Measurements from ENCODE around the gene RHOF. TPM values are rescaled to one million over a fixed set of nuclear protein-coding genes. Genes with fewer than 3 reads are reported as not detected.

RHOF gene
- total and polyA plus RNA-seq, 7 donors = 1.4 to 4.8 (median 3.9) TPM

DNA sequence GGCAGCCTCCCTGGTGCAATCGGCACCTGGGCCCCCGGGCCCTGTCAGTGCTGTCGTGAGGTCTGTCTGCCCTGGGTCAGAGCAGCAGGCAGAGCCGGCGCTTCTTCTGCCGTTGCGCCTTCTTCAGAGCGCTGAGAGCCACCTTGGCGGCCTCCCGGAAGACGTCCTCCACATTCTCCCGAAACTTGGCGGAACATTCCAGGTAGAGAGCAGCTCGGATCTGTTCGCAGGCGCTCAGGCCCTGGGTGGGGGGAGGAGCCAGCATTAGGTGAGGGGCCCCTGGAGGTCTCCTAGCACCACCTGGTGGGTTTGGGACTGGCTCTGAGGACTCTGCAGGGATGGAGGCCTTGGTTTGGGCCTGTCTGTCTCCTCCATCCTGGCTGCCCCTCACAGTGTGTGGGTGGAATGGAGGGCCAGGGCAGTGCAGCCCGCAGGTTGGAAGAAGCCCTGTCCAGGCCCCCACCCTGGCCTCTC is 14.0 kb downstream of the RHOF start:
- Histone ChIP-seq H3K27me3 (ENCODE audit: insufficient read depth in 3 of 3, low read length in 2 of 3) (no peaks in the 10 kb centered on the region), H3K4me1 (peaks cover 15% of the 10 kb centered on the region), H3K9me3 (no peaks in the 10 kb centered on the region), H3K4me3 (no peak overlapping the region), H3K27ac (no peak overlapping the region), H3K36me3 (ENCODE audit: insufficient read depth in 1 of 2, low read depth in 1 of 2) (peaks cover 0 to 44% of the 10 kb centered on the region in 2 donors)
- TF ChIP-seq, protein P1, sequence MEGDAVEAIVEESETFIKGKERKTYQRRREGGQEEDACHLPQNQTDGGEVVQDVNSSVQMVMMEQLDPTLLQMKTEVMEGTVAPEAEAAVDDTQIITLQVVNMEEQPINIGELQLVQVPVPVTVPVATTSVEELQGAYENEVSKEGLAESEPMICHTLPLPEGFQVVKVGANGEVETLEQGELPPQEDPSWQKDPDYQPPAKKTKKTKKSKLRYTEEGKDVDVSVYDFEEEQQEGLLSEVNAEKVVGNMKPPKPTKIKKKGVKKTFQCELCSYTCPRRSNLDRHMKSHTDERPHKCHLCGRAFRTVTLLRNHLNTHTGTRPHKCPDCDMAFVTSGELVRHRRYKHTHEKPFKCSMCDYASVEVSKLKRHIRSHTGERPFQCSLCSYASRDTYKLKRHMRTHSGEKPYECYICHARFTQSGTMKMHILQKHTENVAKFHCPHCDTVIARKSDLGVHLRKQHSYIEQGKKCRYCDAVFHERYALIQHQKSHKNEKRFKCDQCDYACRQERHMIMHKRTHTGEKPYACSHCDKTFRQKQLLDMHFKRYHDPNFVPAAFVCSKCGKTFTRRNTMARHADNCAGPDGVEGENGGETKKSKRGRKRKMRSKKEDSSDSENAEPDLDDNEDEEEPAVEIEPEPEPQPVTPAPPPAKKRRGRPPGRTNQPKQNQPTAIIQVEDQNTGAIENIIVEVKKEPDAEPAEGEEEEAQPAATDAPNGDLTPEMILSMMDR (IDR thresholded peaks at IDR 0.05) = no peak
- DNase-seq (no peak), ATAC-seq (no peak)
- intact Hi-C loops (cut with DNase I) = loop anchor here (5.0 kb wide), 1 partner anchor 33 kb away; no protein-coding TSS in a partner anchor
- WGBS, 3 donors = 90 to 94% (median 91%) methylated on average over 17 of the region's 17 CpGs

DNA sequence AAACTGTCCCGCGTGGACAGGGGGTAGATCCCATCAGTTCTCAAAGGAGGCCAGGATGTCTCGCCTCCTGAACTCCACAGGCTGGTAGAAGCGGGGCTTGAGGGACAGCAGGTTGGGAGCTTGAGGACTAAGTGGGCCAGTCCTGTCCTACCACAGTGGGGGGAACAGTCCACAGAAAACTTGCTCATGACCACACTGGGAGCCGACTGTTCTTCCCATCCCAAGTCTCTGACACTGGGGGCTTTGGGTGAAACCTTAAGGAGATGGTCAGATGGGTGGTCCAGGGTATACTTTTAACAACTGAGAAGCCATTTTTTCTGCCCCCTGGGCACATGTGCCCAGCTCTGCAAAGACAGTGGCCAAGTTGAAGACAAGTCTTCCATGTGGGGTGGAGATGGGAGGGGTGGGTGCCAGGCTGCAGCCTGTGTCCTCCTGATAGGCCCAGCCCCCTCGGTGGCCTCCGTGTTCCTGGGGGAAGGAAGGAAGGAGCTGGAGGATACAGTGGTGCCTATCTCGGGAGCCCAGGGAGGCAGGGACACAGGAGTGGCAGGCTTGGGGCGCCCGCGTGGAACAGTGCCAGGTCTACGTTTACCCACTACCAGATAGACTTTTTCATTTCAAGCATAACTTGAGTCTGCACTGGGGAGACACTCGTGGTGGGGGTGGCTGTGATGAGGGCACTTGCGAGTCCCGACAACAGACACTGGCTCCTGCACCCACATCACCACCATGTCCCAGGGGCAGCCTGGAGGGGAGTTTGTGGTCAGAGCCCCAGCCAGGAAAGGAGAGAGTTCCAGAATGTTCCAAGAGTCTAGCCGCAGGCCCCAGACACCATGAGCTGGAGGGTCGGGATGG is 14.7 kb downstream of the RHOF start:
- no peak overlapping the region for H3K27ac ChIP-seq
- DNase-seq (no peak), ATAC-seq (no peak)
- WGBS, 3 donors = 82 to 92% (median 85%) methylated on average over 15 to 17 of the region's 17 CpGs
- peaks cover 0 to 44% of the 10 kb centered on the region in 2 donors for H3K36me3 ChIP-seq (ENCODE audit: insufficient read depth in 1 of 2, low read depth in 1 of 2)
- intact Hi-C loops (cut with DNase I) = loop anchor here (5.0 kb wide), 1 partner anchor 34 kb away; no protein-coding TSS in a partner anchor
- no peaks in the 10 kb centered on the region for H3K27me3 ChIP-seq (ENCODE audit: insufficient read depth in 3 of 3, low read length in 2 of 3)
- H3K4me3 ChIP-seq = no peak overlapping the region
- no peaks in the 10 kb centered on the region for H3K9me3 ChIP-seq
- TF ChIP-seq, protein P1 (IDR thresholded peaks at IDR 0.05) = no peak
- H3K4me1 ChIP-seq = peaks cover 17% of the 10 kb centered on the region

DNA sequence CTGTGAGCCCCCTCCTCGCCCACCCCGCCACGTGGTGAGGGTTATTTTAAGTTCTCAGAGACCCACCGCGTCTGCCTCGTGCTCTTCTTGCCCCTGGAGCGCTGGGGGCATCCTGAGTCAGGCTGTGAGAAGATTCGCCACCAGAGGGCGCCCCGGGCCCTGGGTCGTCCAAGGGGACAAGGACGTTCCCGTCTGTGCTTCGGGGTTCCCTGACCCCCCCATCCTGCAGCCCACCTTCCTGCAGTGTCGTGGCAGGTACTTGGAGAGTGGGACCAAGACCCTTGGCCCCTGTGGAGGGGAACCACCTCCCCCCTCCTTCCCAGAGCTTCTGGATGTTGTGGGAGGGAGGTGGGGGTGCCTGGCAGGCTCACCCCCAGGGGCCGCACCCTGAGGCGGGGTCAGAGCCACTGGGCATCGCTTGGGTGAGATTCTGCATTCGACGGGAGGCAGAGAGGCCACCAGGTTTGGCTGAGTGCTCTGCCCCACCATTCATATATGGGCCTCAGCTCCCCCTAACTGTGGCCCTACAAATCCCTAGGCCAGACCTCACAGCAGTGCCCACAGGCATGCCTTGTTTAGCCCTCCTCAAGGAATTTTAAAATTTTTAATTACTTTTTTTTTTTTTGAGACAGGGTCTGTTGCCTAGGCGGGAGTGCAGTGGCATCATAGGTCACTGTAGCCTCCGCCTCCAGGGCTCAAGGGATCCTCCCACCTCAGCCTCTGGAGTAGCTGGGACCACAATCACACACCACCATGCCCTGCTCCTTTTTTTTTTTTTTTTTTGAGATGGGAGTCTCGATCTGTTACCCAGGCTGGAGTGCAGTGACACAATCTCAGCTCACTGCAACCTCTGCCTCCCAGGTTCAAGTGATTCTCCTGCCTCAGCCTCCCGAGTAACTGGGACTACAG is 17.0 kb downstream of the RHOF start:
- WGBS, 3 donors = 36 to 42% (median 41%) methylated on average over 21 to 24 of the region's 24 CpGs
- ATAC-seq (peak; percentile 49 to 68 (median 57)), DNase-seq (peak; percentile 84 to 91)
- no peak overlapping the region for H3K27ac ChIP-seq
- peaks cover 19% of the 10 kb centered on the region for H3K4me1 ChIP-seq
- intact Hi-C loops (cut with DNase I) = loop anchor here (5.0 kb wide), 1 partner anchor 36 kb away; no protein-coding TSS in a partner anchor
- H3K4me3 ChIP-seq = no peak overlapping the region
- H3K36me3 ChIP-seq (ENCODE audit: insufficient read depth in 1 of 2, low read depth in 1 of 2) = peaks cover 0 to 44% of the 10 kb centered on the region in 2 donors
- TF ChIP-seq, protein P1 (IDR thresholded peaks at IDR 0.05) = peak; percentile 78
- no peaks in the 10 kb centered on the region for H3K9me3 ChIP-seq
- no peaks in the 10 kb centered on the region for H3K27me3 ChIP-seq (ENCODE audit: insufficient read depth in 3 of 3, low read length in 2 of 3)

DNA sequence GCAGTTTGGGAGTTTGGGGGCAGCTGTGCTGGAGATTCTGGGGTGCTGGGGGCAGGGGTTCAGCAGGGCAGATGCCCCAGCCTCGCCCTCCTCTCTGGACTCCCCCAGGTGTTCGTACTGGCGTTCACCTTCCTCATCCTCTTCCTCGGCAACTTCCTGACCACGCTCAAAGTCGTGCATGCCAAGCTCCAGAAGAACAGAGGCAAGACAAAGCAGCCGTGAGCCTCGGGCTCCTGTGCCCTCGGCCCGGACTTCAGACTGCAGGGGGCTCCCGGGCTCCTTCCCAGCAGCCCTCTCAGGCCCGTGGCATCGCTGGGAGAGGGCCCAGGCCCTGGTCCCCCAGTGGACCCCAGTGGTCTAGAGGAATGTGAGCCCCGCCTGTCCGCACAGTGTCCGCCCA is 18.0 kb downstream of the RHOF start:
- Histone ChIP-seq H3K4me1 (peaks cover 16% of the 10 kb centered on the region), H3K9me3 (no peaks in the 10 kb centered on the region), H3K4me3 (no peak overlapping the region), H3K27me3 (ENCODE audit: insufficient read depth in 3 of 3, low read length in 2 of 3) (no peaks in the 10 kb centered on the region), H3K36me3 (ENCODE audit: insufficient read depth in 1 of 2, low read depth in 1 of 2) (peaks cover 0 to 39% of the 10 kb centered on the region in 2 donors), H3K27ac (no peak overlapping the region)
- intact Hi-C loops (cut with DNase I) = loop anchor here (5.0 kb wide), 1 partner anchor 37 kb away; no protein-coding TSS in a partner anchor
- DNase-seq (no peak), ATAC-seq (no peak)
- 90 to 93% (median 90%) methylated on average over 16 of the region's 16 CpGs for WGBS, 3 donors
- TF ChIP-seq, protein P1 (IDR thresholded peaks at IDR 0.05) = no peak
